Measurements from ENCODE around the gene PLD4. TPM values are rescaled to one million over a fixed set of nuclear protein-coding genes. Genes with fewer than 3 reads are reported as not detected.

Gene PLD4
- total and polyA plus RNA-seq, 9 of the 15 experiments (the other 6 are each of a cell fraction or from before 2014, with no cell fraction given): 0.18 to 0.24 TPM; not detected in 7

DNA sequence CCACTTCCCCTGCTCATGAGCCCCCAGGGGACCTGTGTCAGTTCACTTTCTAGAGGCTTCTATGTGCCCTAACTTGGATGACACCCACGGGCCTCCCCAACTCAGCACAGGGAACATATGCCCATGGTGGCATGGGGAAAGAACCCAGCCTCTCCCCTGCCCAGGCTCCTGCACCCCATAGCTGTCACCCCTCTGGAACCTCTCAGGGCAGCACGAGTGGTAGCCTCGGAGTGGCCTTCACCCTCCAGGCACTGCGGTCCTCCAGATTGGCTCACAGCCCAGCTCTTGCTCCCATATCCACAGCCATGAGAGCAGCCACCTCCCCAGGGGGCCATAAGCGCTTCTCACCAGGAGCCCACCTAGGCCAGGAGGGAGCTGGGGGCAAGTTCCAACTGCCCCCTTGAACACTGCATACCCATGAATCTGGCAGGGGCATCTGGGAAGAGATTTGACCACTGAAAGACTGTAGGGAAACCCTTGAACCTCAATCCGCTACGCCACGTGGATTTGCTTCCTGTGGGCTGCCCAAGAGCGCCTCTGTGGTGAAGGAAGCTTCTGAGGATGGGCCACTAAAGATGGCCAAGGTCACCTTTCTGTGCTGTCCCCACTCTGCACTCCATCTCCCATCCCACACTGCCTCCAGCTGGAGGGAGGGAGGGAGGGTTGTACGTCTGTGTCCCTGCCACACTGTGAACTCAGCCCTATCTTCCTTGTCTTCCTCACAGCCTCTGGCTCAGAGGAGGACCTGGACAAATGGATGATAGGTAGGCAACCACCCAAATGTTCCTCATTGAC is 11.9 kb downstream of the PLD4 start:
- H3K4me3 ChIP-seq: no peak overlapping the region
- ATAC-seq: 0 out of 3 replicates have a peak, but pooled peaks have one; percentile 13
- no peak for FAIRE-seq
- peaks cover 5 to 46% of the 10 kb centered on the region in 2 experiments; a peak in 4 of 5 replicates for H3K27me3 ChIP-seq (ENCODE audit: control insufficient read depth in 2 of 2, insufficient read depth in 2 of 2, low read length in 2 of 2)
- in situ Hi-C loops (cut with MboI): no loop called here
- no peak overlapping the region for H3K4me2 ChIP-seq (ENCODE audit: insufficient read depth, low read length)
- CTCF ChIA-PET (ENCODE audit: low intra/inter-chr PET ratio): no interaction called here
- no peak overlapping the region for H3K27ac ChIP-seq (ENCODE audit: extremely low read depth, low read depth, low read length)
- BruUV-seq (replicated peaks): no TSS peak
- intact Hi-C loops (cut with micrococcal nuclease): no loop called here
- peaks cover 0 to 18% of the 10 kb centered on the region in 2 experiments; a peak in 2 of 5 replicates for H3K4me1 ChIP-seq (replicated peaks in 1 of 2; ENCODE audit: control insufficient read depth in 2 of 2, insufficient read depth in 2 of 2, low read length in 2 of 2)
- no peak overlapping the region for H3K9ac ChIP-seq (ENCODE audit: insufficient read depth in 1 of 2, low read depth in 2 of 2, low read length in 2 of 2)
- H3K79me2 ChIP-seq (ENCODE audit: control insufficient read depth, insufficient read depth, low read length): no peaks in the 10 kb centered on the region
- no peak overlapping the region for H2AFZ ChIP-seq (ENCODE audit: low read depth, low read length)
- TF ChIP-seq, protein P1, sequence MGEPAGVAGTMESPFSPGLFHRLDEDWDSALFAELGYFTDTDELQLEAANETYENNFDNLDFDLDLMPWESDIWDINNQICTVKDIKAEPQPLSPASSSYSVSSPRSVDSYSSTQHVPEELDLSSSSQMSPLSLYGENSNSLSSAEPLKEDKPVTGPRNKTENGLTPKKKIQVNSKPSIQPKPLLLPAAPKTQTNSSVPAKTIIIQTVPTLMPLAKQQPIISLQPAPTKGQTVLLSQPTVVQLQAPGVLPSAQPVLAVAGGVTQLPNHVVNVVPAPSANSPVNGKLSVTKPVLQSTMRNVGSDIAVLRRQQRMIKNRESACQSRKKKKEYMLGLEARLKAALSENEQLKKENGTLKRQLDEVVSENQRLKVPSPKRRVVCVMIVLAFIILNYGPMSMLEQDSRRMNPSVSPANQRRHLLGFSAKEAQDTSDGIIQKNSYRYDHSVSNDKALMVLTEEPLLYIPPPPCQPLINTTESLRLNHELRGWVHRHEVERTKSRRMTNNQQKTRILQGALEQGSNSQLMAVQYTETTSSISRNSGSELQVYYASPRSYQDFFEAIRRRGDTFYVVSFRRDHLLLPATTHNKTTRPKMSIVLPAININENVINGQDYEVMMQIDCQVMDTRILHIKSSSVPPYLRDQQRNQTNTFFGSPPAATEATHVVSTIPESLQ (CRISPR knock-in tag; IDR thresholded peaks at IDR 0.05): no peak
- TF ChIP-seq CTBP1 (IDR thresholded peaks at IDR 0.05; ENCODE audit: borderline replicate concordance) (0 out of 2 replicates have a peak, but pooled peaks have one; percentile 20), POLR2G (IDR thresholded peaks at IDR 0.05; ENCODE audit: low read depth, low read length) (no peak), ESRRA (IDR thresholded peaks at IDR 0.05; ENCODE audit: borderline replicate concordance, low read depth) (peak; percentile 91)
- TF ChIP-seq, protein P2, sequence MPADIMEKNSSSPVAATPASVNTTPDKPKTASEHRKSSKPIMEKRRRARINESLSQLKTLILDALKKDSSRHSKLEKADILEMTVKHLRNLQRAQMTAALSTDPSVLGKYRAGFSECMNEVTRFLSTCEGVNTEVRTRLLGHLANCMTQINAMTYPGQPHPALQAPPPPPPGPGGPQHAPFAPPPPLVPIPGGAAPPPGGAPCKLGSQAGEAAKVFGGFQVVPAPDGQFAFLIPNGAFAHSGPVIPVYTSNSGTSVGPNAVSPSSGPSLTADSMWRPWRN (IDR thresholded peaks at IDR 0.05; ENCODE audit: low read depth): no peak
- TF ChIP-seq, protein P3, sequence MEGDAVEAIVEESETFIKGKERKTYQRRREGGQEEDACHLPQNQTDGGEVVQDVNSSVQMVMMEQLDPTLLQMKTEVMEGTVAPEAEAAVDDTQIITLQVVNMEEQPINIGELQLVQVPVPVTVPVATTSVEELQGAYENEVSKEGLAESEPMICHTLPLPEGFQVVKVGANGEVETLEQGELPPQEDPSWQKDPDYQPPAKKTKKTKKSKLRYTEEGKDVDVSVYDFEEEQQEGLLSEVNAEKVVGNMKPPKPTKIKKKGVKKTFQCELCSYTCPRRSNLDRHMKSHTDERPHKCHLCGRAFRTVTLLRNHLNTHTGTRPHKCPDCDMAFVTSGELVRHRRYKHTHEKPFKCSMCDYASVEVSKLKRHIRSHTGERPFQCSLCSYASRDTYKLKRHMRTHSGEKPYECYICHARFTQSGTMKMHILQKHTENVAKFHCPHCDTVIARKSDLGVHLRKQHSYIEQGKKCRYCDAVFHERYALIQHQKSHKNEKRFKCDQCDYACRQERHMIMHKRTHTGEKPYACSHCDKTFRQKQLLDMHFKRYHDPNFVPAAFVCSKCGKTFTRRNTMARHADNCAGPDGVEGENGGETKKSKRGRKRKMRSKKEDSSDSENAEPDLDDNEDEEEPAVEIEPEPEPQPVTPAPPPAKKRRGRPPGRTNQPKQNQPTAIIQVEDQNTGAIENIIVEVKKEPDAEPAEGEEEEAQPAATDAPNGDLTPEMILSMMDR (IDR thresholded peaks at IDR 0.05 in 2 of 3, conservative IDR thresholded peaks at IDR 0.05 in 1 of 3; ENCODE audit: insufficient read depth in 2 of 3, low read depth in 1 of 3, low read length in 3 of 3): 0 out of 6 replicates have a peak, but pooled peaks of 1 of the 3 experiments have one; percentile 7
- no peaks in the 10 kb centered on the region for H3K9me1 ChIP-seq (ENCODE audit: control insufficient read depth, insufficient read depth, low read length)
- no peak for DNase-seq (ENCODE audit: extremely low read depth in 1 of 4, low spot score in 3 of 4)
- no peaks in the 10 kb centered on the region; the same call in 1 of the 2 replicates for H4K20me1 ChIP-seq (replicated peaks; ENCODE audit: control insufficient read depth, insufficient read depth, low read length)
- 5% methylated on average over 8 of the region's 10 CpGs for WGBS (ENCODE audit: insufficient coverage, low coverage, missing lambda C conversion rate)
- H3K36me3 ChIP-seq (ENCODE audit: control insufficient read depth, insufficient read depth, low read length): no peaks in the 10 kb centered on the region
- no peaks in the 10 kb centered on the region for H3K9me3 ChIP-seq (replicated peaks; ENCODE audit: control insufficient read depth, insufficient read depth, low read depth, low read length)
- POLR2A ChIA-PET: interaction anchor here (0.6 kb wide), 1 partner anchor 35 kb away, joined by 3 read pairs; no protein-coding TSS in a partner anchor
